Keratinocyte (primary cell): ENCODE results near the gene SNTG2.

Experiments used
- CTCF ChIP-seq, 3 experiments: IDR thresholded peaks in 1 of 3; conservative IDR thresholded peaks in 1 of 3; optimal IDR thresholded peaks in 1 of 3; 2 replicates in 2 of 3; 3 replicates in 1 of 3; pipeline versions ENCODE3 to v1.5.1; 2011; ENCODE audit warnings: low read length in 3 of 3, mild to moderate bottlenecking in 3 of 3, moderate library complexity in 2 of 3, control low read depth in 1 of 3, inconsistent platforms in 1 of 3; ENCODE audit not compliant: insufficient read depth in 2 of 3; ENCODE audit errors: extremely low read depth in 1 of 3
- EZH2 ChIP-seq: IDR thresholded peaks from one replicate; pipeline ENCODE4 v1.6.1; 2012; ENCODE audit warnings: inconsistent platforms, mild to moderate bottlenecking, low read length, moderate library complexity

GRCh38 chr2:1278125-1278524, 327.5 kb downstream of the SNTG2 start:
- TF ChIP-seq EZH2 (no peak), CTCF (optimal IDR thresholded peaks at IDR 0.05 in 1 of 3, IDR thresholded peaks at IDR 0.05 in 1 of 3, conservative IDR thresholded peaks at IDR 0.05 in 1 of 3; ENCODE audit: extremely low read depth in 1 of 3, insufficient read depth in 2 of 3, low read length in 3 of 3) (no peak)
